Adrenal gland (tissue), 19 donors: ENCODE data around the gene MUSK. TPM values are rescaled to one million over a fixed set of nuclear protein-coding genes. Genes with fewer than 3 reads are reported as not detected.

Source experiments
- DNase-seq, 7 donors: peaks; one replicate each; pipeline ENCODE4 v3.0.0-alpha.2; 2019 to 2020
- H3K27ac ChIP-seq, 5 donors: fragments of 200-600 bp; sonication (generic) in 4 of 5; 1 replicate in 3 of 5; 2 replicates in 2 of 5; pipeline versions ENCODE4 v1.5.1 to v1.8.0; 2016 to 2020; ENCODE audit warnings: mild to moderate bottlenecking in 1 of 5
- H3K27me3 ChIP-seq: fragments of 200-600 bp; 2 replicates; pipeline ENCODE4 v1.8.0; 2021
- H3K36me3 ChIP-seq, 2 donors: fragments of 200-600 bp; replicated peaks in 1 of 2; 1 replicate in 1 of 2; 2 replicates in 1 of 2; pipeline versions ENCODE4 v1.5.1 to v1.8.0; 2018 to 2022
- H3K4me1 ChIP-seq, 2 donors: fragments of 200-600 bp; replicated peaks in 1 of 2; 1 replicate in 1 of 2; 2 replicates in 1 of 2; pipeline versions ENCODE4 v1.5.1 to v1.8.0; 2018 to 2021
- H3K4me3 ChIP-seq, 4 donors: fragments of 200-600 bp; sonication (generic) in 3 of 4; one replicate each; pipeline ENCODE4 v1.5.1; 2016 to 2018
- H3K9me3 ChIP-seq, 3 donors: fragments of 200-600 bp; sonication (generic) in 1 of 3; replicated peaks in 1 of 3; 1 replicate in 2 of 3; 2 replicates in 1 of 3; pipeline versions ENCODE4 v1.5.1 to v1.8.0; 2016 to 2021
- CTCF ChIP-seq, 6 experiments: fragments of 450-650 bp in 4 of 6; fragments of 200-600 bp in 2 of 6; sonication (generic) in 1 of 6; IDR thresholded peaks; 1 replicate in 5 of 6; 2 replicates in 1 of 6; pipeline versions ENCODE4 v1.5.1 to v1.8.0; 2016 to 2021; ENCODE audit warnings: antibody characterized with exemption in 6 of 6, mild to moderate bottlenecking in 2 of 6, moderate library complexity in 1 of 6
- POLR2A ChIP-seq, 2 donors: fragments of 450-650 bp; IDR thresholded peaks; one replicate each; pipeline ENCODE4 v1.6.1; 2017; ENCODE audit warnings: antibody characterized with exemption in 2 of 2, mild to moderate bottlenecking in 2 of 2, moderate library complexity in 1 of 2
- WGBS, 4 donors: extraction: QIAGEN DNeasy Blood & Tissue Kit in 2 of 4; methylation state at CpG; one replicate each; pipeline versions ENCODE4 v1.1.5 to v1.1.7; 2013 to 2017; 5-methylcytosine and 5-hydroxymethylcytosine counted together
- intact Hi-C, 2 donors: fragments of 100-400 bp; cut with DNase I; formaldehyde crosslinking; loops; one replicate each; pipeline versions ENCODE4 v1.14.1 to v1.15.0; 2022 to 2023
- long read RNA-seq, 10 donors: library from polyadenylated mRNA in 3 of 10; unstranded in 2 of 10; stranded (forward) in 1 of 10; transcript quantifications; one replicate each; pipeline ENCODE4 v2.0.0 and lab custom pipeline, GENCODE V29; 2021 to 2026
- polyA plus RNA-seq, 3 donors: library from polyadenylated mRNA; stranded (reverse); fragments of 200-250 nt in 2 of 3; fragments of 350-450 nt in 1 of 3; fragmentation: Illumina TruSeq in 1 of 3; extraction: RNeasy Lipid Tissue Mini Kit (QIAGEN cat#74804) in 1 of 3; gene quantifications; one replicate each; pipeline ENCODE4 v1.2.3, GENCODE V29; 2013 to 2014
- total RNA-seq, 9 donors: library from RNA; depleted of rRNA in 4 of 9; stranded (reverse); fragments of >200 nt in 4 of 9; fragments of 120-200 nt in 1 of 9; fragmentation: NEBNext Ultra II Directional in 1 of 9; extraction: Animal tissue kit (Norgen Biotek cat#: 25700) in 1 of 9; gene quantifications; one replicate each; pipeline versions ENCODE4 v1.1.0 to v1.2.4, GENCODE V29; 2013 to 2023
- donor health status: healthy with polysubstance abuse.
- donor health status: Bipolar disorder and iron deficiency.
- donor health status: DM: yes; HTN: yes; CAD: no.
- donor health status: DM: no; HTN: no; CAD: no.
- donor health status: DM: no; HTN: no; CAD: no.
- donor health status: DM: yes; HTN: yes; CAD: no.

MUSK gene
- total RNA-seq = 1 to 10 TPM in 2 of 9 donors, under 1 TPM in 5, not detected in 2; 0.06 to 5.1 (median 0.28) TPM
- under 1 TPM; 0.04 to 0.13 (median 0.08) TPM for polyA plus RNA-seq
- long read RNA-seq, donor 1 = 0 reads
- long read RNA-seq, donor 2 = 0 reads
- long read RNA-seq, donor 3 = 0 reads
- long read RNA-seq, donor 4 = 0 reads
- long read RNA-seq, donor 5 = 0 reads
- long read RNA-seq, donor 6 = 0 reads
- long read RNA-seq, donor 7 = 0 reads
- long read RNA-seq, donor 8 = 0 reads
- long read RNA-seq, donor 9 = 0 reads
- long read RNA-seq, donor 10 = 0 reads

GRCh38 chr9:110668570-110669167, at the start of gene MUSK:
Gene MUSK (plus strand): TSS chr9:110668791. CDS start chr9:110668905, 114 bp downstream.
- H3K4me1 ChIP-seq = no peaks in the 10 kb centered on the region
- no peaks in the 10 kb centered on the region for H3K27me3 ChIP-seq
- DNase-seq = no peak
- TF ChIP-seq CTCF (IDR thresholded peaks at IDR 0.05) = no peak
- no peak for TF ChIP-seq POLR2A (IDR thresholded peaks at IDR 0.05)
- H3K36me3 ChIP-seq = no peaks in the 10 kb centered on the region
- intact Hi-C loops = no loop called here
- no peak within 1 kb of the TSS for H3K4me3 ChIP-seq
- no peaks in the 10 kb centered on the region for H3K9me3 ChIP-seq
- 84 to 88% (median 87%) methylated on average over 8 of the region's 8 CpGs for WGBS, 4 donors
- H3K27ac ChIP-seq = no peak within 1 kb of the TSS

- Histone ChIP-seq H3K36me3 (no peaks in the 10 kb centered on the region), H3K27ac (no peak overlapping the region), H3K9me3 (no peaks in the 10 kb centered on the region), H3K4me3 (no peak overlapping the region), H3K27me3 (no peaks in the 10 kb centered on the region), H3K4me1 (no peaks in the 10 kb centered on the region)
- no peak for DNase-seq
- intact Hi-C loops = loop anchor here in 1 of 2 donors (5.0 kb wide), 2 partner anchors 193 to 438 kb away; no protein-coding TSS in a partner anchor
- TF ChIP-seq POLR2A (IDR thresholded peaks at IDR 0.05) = no peak
Measured at GRCh38 chr9:110619831-110620230, 48.8 kb upstream of the MUSK start.

GRCh38 chr9:110620726-110621125, 47.9 kb upstream of the MUSK start:
- intact Hi-C loops = loop anchor here in 1 of 2 donors (5.0 kb wide), 2 partner anchors 193 to 438 kb away; no protein-coding TSS in a partner anchor
- H3K27me3 ChIP-seq = no peaks in the 10 kb centered on the region
- 36 to 49% (median 38%) methylated on average over 3 of the region's 3 CpGs for WGBS, 4 donors

GRCh38 chr9:110622368-110622767, 46.2 kb upstream of the MUSK start:
- Histone ChIP-seq H3K4me1 (no peaks in the 10 kb centered on the region), H3K36me3 (no peaks in the 10 kb centered on the region), H3K27ac (no peak overlapping the region), H3K4me3 (no peak overlapping the region), H3K27me3 (no peaks in the 10 kb centered on the region), H3K9me3 (no peaks in the 10 kb centered on the region)
- WGBS, 4 donors = 59 to 67% (median 65%) methylated on average over 2 of the region's 2 CpGs
- DNase-seq = no peak
- intact Hi-C loops = loop anchor here in 1 of 2 donors (5.0 kb wide), 2 partner anchors 195 to 440 kb away; no protein-coding TSS in a partner anchor
- TF ChIP-seq POLR2A (IDR thresholded peaks at IDR 0.05) = no peak
- no peak for TF ChIP-seq CTCF (IDR thresholded peaks at IDR 0.05)

More at GRCh38 chr9:110620726-110621125, 47.9 kb upstream of the MUSK start:
- DNase-seq = no peak
- TF ChIP-seq CTCF (IDR thresholded peaks at IDR 0.05) = no peak
- TF ChIP-seq POLR2A (IDR thresholded peaks at IDR 0.05) = no peak
- no peaks in the 10 kb centered on the region for H3K36me3 ChIP-seq
- no peaks in the 10 kb centered on the region for H3K9me3 ChIP-seq
- H3K27ac ChIP-seq = no peak overlapping the region
- no peaks in the 10 kb centered on the region for H3K4me1 ChIP-seq
- no peak overlapping the region for H3K4me3 ChIP-seq
